ENCODE data around the gene UBA6.
"Not testable (repeated sequence)": the region's sequence is repeated elsewhere in the genome, so short reads cannot be mapped to it uniquely, and the experiment has no call there.

Gene UBA6

GRCh38 chr4:67736262-67736661 is 35.3 kb upstream of the UBA6 start:
- Histone ChIP-seq H3K4me1 (ENCODE audit: insufficient read depth, low read length, poor library complexity, severe bottlenecking) (no peaks in the 10 kb centered on the region), H3K9ac (ENCODE audit: low read depth, low read length, poor library complexity, severe bottlenecking) (no peak overlapping the region), H3F3A (ENCODE audit: low read depth) (no peaks in the 10 kb centered on the region), H4K20me1 (ENCODE audit: insufficient read depth, low read length, poor library complexity, severe bottlenecking) (no peaks in the 10 kb centered on the region), H3K9me3 (ENCODE audit: insufficient read depth, low read depth, low read length) (no peaks in the 10 kb centered on the region), H2AFZ (ENCODE audit: low read length) (no peak overlapping the region), H3K27me3 (ENCODE audit: insufficient read depth, low read length, poor library complexity, severe bottlenecking) (no peaks in the 10 kb centered on the region), H3K4me2 (ENCODE audit: low read depth, low read length, poor library complexity, severe bottlenecking) (no peak overlapping the region), H3K9me2 (replicated peaks; ENCODE audit: low read depth, low read length) (no peaks in the 10 kb centered on the region), H3K79me2 (ENCODE audit: insufficient read depth, low read length) (no peaks in the 10 kb centered on the region), H3K4me3 (ENCODE audit: low read length, poor library complexity, severe bottlenecking) (no peak overlapping the region), H3K36me3 (ENCODE audit: insufficient read depth, low read length) (no peaks in the 10 kb centered on the region)
- TF ChIP-seq CTCF (conservative IDR thresholded peaks at IDR 0.05; ENCODE audit: low read length): no peak
- TF ChIP-seq EZH2phosphoT487 (IDR thresholded peaks at IDR 0.05; ENCODE audit: borderline replicate concordance): no peak

GRCh38 chr4:67735325-67735724 is 34.4 kb upstream of the UBA6 start:
- H3K4me3 ChIP-seq (ENCODE audit: low read length, poor library complexity, severe bottlenecking): no peak overlapping the region
- no peak overlapping the region for H3K4me2 ChIP-seq (ENCODE audit: low read depth, low read length, poor library complexity, severe bottlenecking)
- no peak overlapping the region for H2AFZ ChIP-seq (ENCODE audit: low read length)
- H3K4me1 ChIP-seq (ENCODE audit: insufficient read depth, low read length, poor library complexity, severe bottlenecking): no peaks in the 10 kb centered on the region
- H3K9ac ChIP-seq (ENCODE audit: low read depth, low read length, poor library complexity, severe bottlenecking): no peak overlapping the region
- no peaks in the 10 kb centered on the region for H3K9me2 ChIP-seq (replicated peaks; ENCODE audit: low read depth, low read length)
- H4K20me1 ChIP-seq (ENCODE audit: insufficient read depth, low read length, poor library complexity, severe bottlenecking): no peaks in the 10 kb centered on the region
- H3K36me3 ChIP-seq (ENCODE audit: insufficient read depth, low read length): no peaks in the 10 kb centered on the region
- no peaks in the 10 kb centered on the region for H3K79me2 ChIP-seq (ENCODE audit: insufficient read depth, low read length)
- H3K9me3 ChIP-seq (ENCODE audit: insufficient read depth, low read depth, low read length): no peaks in the 10 kb centered on the region
- H3K27me3 ChIP-seq (ENCODE audit: insufficient read depth, low read length, poor library complexity, severe bottlenecking): no peaks in the 10 kb centered on the region
- H3F3A ChIP-seq (ENCODE audit: low read depth): no peaks in the 10 kb centered on the region
- TF ChIP-seq EZH2phosphoT487 (IDR thresholded peaks at IDR 0.05; ENCODE audit: borderline replicate concordance) (no peak), CTCF (conservative IDR thresholded peaks at IDR 0.05; ENCODE audit: low read length) (no peak)

GRCh38 chr4:67730511-67730910 is 29.6 kb upstream of the UBA6 start:
- not testable (repeated sequence) for H3K4me2 ChIP-seq (ENCODE audit: low read depth, low read length, poor library complexity, severe bottlenecking); H3K4me3 ChIP-seq (ENCODE audit: low read length, poor library complexity, severe bottlenecking); H3F3A ChIP-seq (ENCODE audit: low read depth); H3K36me3 ChIP-seq (ENCODE audit: insufficient read depth, low read length); H3K79me2 ChIP-seq (ENCODE audit: insufficient read depth, low read length); H2AFZ ChIP-seq (ENCODE audit: low read length); H3K9me3 ChIP-seq (ENCODE audit: insufficient read depth, low read depth, low read length); H3K9me2 ChIP-seq (replicated peaks; ENCODE audit: low read depth, low read length); H3K27me3 ChIP-seq (ENCODE audit: insufficient read depth, low read length, poor library complexity, severe bottlenecking); H3K9ac ChIP-seq (ENCODE audit: low read depth, low read length, poor library complexity, severe bottlenecking); H4K20me1 ChIP-seq (ENCODE audit: insufficient read depth, low read length, poor library complexity, severe bottlenecking); H3K4me1 ChIP-seq (ENCODE audit: insufficient read depth, low read length, poor library complexity, severe bottlenecking)

- H3K4me3 ChIP-seq (ENCODE audit: low read length, poor library complexity, severe bottlenecking): no peak overlapping the region
- H3K9me3 ChIP-seq (ENCODE audit: insufficient read depth, low read depth, low read length): no peaks in the 10 kb centered on the region
- no peak overlapping the region for H3K9ac ChIP-seq (ENCODE audit: low read depth, low read length, poor library complexity, severe bottlenecking)
- H3K9me2 ChIP-seq (replicated peaks; ENCODE audit: low read depth, low read length): no peaks in the 10 kb centered on the region
- H3K4me2 ChIP-seq (ENCODE audit: low read depth, low read length, poor library complexity, severe bottlenecking): no peak overlapping the region
- TF ChIP-seq EZH2phosphoT487 (IDR thresholded peaks at IDR 0.05; ENCODE audit: borderline replicate concordance): no peak
- TF ChIP-seq CTCF (conservative IDR thresholded peaks at IDR 0.05; ENCODE audit: low read length): no peak
- H2AFZ ChIP-seq (ENCODE audit: low read length): no peak overlapping the region
- H4K20me1 ChIP-seq (ENCODE audit: insufficient read depth, low read length, poor library complexity, severe bottlenecking): no peaks in the 10 kb centered on the region
- no peaks in the 10 kb centered on the region for H3K4me1 ChIP-seq (ENCODE audit: insufficient read depth, low read length, poor library complexity, severe bottlenecking)
- no peaks in the 10 kb centered on the region for H3K27me3 ChIP-seq (ENCODE audit: insufficient read depth, low read length, poor library complexity, severe bottlenecking)
- no peaks in the 10 kb centered on the region for H3K36me3 ChIP-seq (ENCODE audit: insufficient read depth, low read length)
- H3F3A ChIP-seq (ENCODE audit: low read depth): no peaks in the 10 kb centered on the region
- no peaks in the 10 kb centered on the region for H3K79me2 ChIP-seq (ENCODE audit: insufficient read depth, low read length)
Measured at GRCh38 chr4:67727124-67727850, 26.3 kb upstream of the UBA6 start.
